Gastroesophageal sphincter (tissue), 3 donors: ENCODE results near the gene PLXNA2.

Experiments used
- CTCF ChIP-seq, 4 experiments: fragments of 200-600 bp in 2 of 4; fragments of 450-650 bp in 2 of 4; sonication (generic) in 1 of 4; IDR thresholded peaks; one replicate each; pipeline ENCODE4 v1.5.1; 2017 to 2019; ENCODE audit warnings: antibody characterized with exemption in 4 of 4, mild to moderate bottlenecking in 2 of 4, moderate library complexity in 2 of 4
- EP300 ChIP-seq: sonication (generic); formaldehyde crosslinking; IDR thresholded peaks from one replicate; pipeline ENCODE4 v1.6.1; 2017; ENCODE audit warnings: antibody characterized with exemption, mild to moderate bottlenecking
- POLR2A ChIP-seq, 2 donors: fragments of 450-650 bp; IDR thresholded peaks; one replicate each; pipeline ENCODE4 v1.6.1; 2017; ENCODE audit warnings: antibody characterized with exemption in 2 of 2, mild to moderate bottlenecking in 2 of 2, moderate library complexity in 1 of 2
- POLR2AphosphoS5 ChIP-seq: sonication (generic); formaldehyde crosslinking; IDR thresholded peaks from one replicate; pipeline ENCODE4 v1.6.1; 2017; ENCODE audit warnings: antibody characterized with exemption

GRCh38 chr1:208209286-208209685, 34.9 kb downstream of the PLXNA2 start:
- no peak for TF ChIP-seq CTCF (IDR thresholded peaks at IDR 0.05)
- no peak for TF ChIP-seq POLR2A (IDR thresholded peaks at IDR 0.05)
- TF ChIP-seq POLR2AphosphoS5, result peak; percentile 14
- TF ChIP-seq EP300, result no peak
